Naive thymus-derived CD8-positive, alpha-beta T cell (primary cell): ENCODE data around the gene PAPPA. TPM values are rescaled to one million over a fixed set of nuclear protein-coding genes. Genes with fewer than 3 reads are reported as not detected.

Experiments used
- ATAC-seq, 2 donors: fragments of 150-1000 bp; cut with Tn5 transposase in 1 of 2; sonication (Bioruptor Pico), chemical (Tn5 transposase) in 1 of 2; 1 replicate in 1 of 2; 2 replicates in 1 of 2; pipeline ENCODE4 v1.10.0; 2021; ENCODE audit warnings: mild to moderate bottlenecking in 2 of 2, moderate library complexity in 2 of 2
- POLR2A ChIA-PET: fragments of 350-600 bp; sonication (Branson Sonifier 250); formaldehyde crosslinking; loops from one replicate; lab custom pipeline; 2021; ENCODE audit warnings: antibody characterized with exemption; lab: Charles Lee
- DNase-seq, 10 donors: peaks; one replicate each; pipeline versions ENCODE4 v3.0.0 to v3.0.0-alpha.2; 2020 to 2022
- H3K27ac Mint-ChIP-seq, 10 donors: one replicate each; pipeline ENCODE4 v1.8.0; 2020 to 2022; ENCODE audit warnings: mild to moderate bottlenecking in 10 of 10, mixed read lengths in 10 of 10, moderate library complexity in 4 of 10, inconsistent platforms in 1 of 10
- H3K27me3 Mint-ChIP-seq, 5 donors: one replicate each; pipeline ENCODE4 v1.8.0; 2021 to 2022; ENCODE audit warnings: mixed read lengths in 5 of 5
- H3K36me3 Mint-ChIP-seq, 3 donors: one replicate each; pipeline ENCODE4 v1.8.0; 2020 to 2022; ENCODE audit warnings: mixed read lengths in 3 of 3, mild to moderate bottlenecking in 2 of 3, inconsistent platforms in 1 of 3
- H3K4me1 Mint-ChIP-seq, 4 donors: one replicate each; pipeline ENCODE4 v1.8.0; 2021 to 2022; ENCODE audit warnings: mixed read lengths in 4 of 4
- H3K4me3 Mint-ChIP-seq, 10 donors: one replicate each; pipeline ENCODE4 v1.8.0; 2020 to 2022; ENCODE audit warnings: mild to moderate bottlenecking in 10 of 10, mixed read lengths in 10 of 10, moderate library complexity in 6 of 10, inconsistent platforms in 1 of 10
- H3K9me3 Mint-ChIP-seq, 9 donors: one replicate each; pipeline ENCODE4 v1.8.0; 2020 to 2022; ENCODE audit warnings: mixed read lengths in 9 of 9, mild to moderate bottlenecking in 3 of 9, inconsistent platforms in 1 of 9, moderate library complexity in 1 of 9
- polyA plus RNA-seq, 3 donors: library from polyadenylated mRNA; unstranded; fragments of 300-500 nt; fragmentation: Illumina TruSeq; gene quantifications; one replicate each; pipeline ENCODE4 v1.2.3, GENCODE V29; 2021
- total RNA-seq, 8 experiments: library from RNA in 2 of 8; stranded (reverse) in 2 of 8; gene quantifications; one replicate each; pipeline ENCODE4 v1.2.3 and lab custom pipeline; 2021 to 2026

The PAPPA gene
- total and polyA plus RNA-seq, 5 experiments from 2014 or later: 0.09 TPM; not detected in 4

DNA sequence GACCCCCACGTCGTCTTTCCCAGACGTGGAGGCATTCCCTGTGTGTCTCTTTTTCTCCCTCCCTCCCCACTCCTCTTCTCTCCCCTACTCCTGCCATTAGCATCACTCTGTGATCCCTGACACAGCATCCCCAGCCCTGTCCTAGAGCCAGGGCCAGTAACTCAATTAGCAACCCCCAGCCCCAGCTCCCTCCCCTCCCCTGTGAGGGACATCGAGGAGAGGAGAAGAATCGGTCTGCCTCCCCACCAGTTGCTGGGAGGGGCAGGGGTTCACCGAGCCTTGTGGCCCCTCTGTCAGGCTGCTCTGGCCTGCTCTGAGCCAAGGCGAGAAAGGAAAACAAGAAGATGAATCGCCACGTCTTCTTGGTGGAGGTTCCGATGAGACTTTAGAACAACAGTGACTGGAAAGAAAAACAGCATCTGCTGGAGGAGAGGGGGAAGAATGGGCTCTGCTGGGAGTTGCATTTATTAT, 123.1 kb downstream of the PAPPA start:
- POLR2A ChIA-PET: no interaction called here

GRCh38 chr9:116278326-116278725, 124.7 kb downstream of the PAPPA start:
- H3K27me3 Mint-ChIP-seq: peaks cover 7 to 39% (median 12%) of the 10 kb centered on the region in 5 donors
- POLR2A ChIA-PET: no interaction called here
- peaks cover 0 to 2% (median 0%) of the 10 kb centered on the region in 9 donors for H3K9me3 Mint-ChIP-seq
- ATAC-seq (no peak), DNase-seq (no peak)
- no peaks in the 10 kb centered on the region for H3K36me3 Mint-ChIP-seq
- no peaks in the 10 kb centered on the region for H3K4me1 Mint-ChIP-seq
- H3K27ac Mint-ChIP-seq: no peak overlapping the region
- H3K4me3 Mint-ChIP-seq: no peak overlapping the region

More for the DNA sequence above, 123.1 kb downstream of the PAPPA start:
- Mint-ChIP-seq H3K9me3 (peaks cover 0 to 3% (median 0%) of the 10 kb centered on the region in 9 donors), H3K27ac (no peak overlapping the region), H3K36me3 (no peaks in the 10 kb centered on the region), H3K4me3 (no peak overlapping the region), H3K4me1 (no peaks in the 10 kb centered on the region), H3K27me3 (peaks cover 7 to 39% (median 16%) of the 10 kb centered on the region in 5 donors)
- no peak for DNase-seq
- no peak for ATAC-seq

DNA sequence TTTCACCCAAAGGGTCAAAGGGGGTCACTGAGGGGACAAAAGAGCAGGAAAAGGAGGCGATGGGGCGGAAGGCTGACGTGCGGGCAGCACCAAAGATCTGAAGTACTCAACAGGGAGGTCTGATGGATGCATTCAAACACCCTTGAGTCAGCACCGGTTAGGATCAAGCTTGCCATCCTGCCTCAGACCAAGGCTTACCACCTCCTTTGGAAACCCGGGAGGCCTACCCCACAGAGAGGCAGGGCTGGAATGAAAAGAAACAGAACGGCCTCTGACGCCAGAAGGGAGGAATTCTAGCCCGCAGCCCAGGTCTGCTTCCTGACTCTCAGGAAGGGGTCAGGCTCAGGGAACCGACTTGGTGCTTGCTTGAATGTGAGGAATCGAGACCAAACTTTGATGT, 125.6 kb downstream of the PAPPA start:
- Mint-ChIP-seq H3K4me3 (no peak overlapping the region), H3K27ac (no peak overlapping the region), H3K27me3 (peaks cover 7 to 39% (median 12%) of the 10 kb centered on the region in 5 donors), H3K36me3 (no peaks in the 10 kb centered on the region), H3K9me3 (peaks cover 0 to 2% (median 0%) of the 10 kb centered on the region in 9 donors), H3K4me1 (no peaks in the 10 kb centered on the region)
- DNase-seq: no peak
- POLR2A ChIA-PET: no interaction called here
- ATAC-seq: no peak

DNA sequence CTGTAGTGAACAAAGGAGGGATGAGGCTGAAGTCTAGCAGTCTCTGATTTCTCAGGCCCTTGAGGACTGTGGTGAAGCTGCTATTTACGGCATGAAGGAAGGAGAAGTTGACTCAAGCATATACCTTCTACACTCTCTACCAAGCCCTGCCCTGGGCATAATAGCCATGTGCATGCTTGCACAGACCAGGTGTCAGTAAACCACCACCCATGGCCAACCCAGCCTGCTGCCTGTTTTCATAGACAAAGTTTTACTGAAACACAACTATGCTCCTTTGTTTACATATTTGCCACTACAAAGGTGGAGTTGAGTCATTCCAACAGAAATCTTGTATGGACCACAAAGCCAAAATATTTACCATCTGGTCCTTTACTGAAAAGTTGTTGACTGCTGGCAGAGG, 126.9 kb downstream of the PAPPA start:
- POLR2A ChIA-PET: no interaction called here
- no peaks in the 10 kb centered on the region for H3K36me3 Mint-ChIP-seq
- no peak overlapping the region for H3K4me3 Mint-ChIP-seq
- DNase-seq (no peak), ATAC-seq (no peak)
- no peak overlapping the region for H3K27ac Mint-ChIP-seq
- H3K4me1 Mint-ChIP-seq: no peaks in the 10 kb centered on the region
- H3K9me3 Mint-ChIP-seq: peaks cover 0 to 5% (median 0%) of the 10 kb centered on the region in 9 donors
- H3K27me3 Mint-ChIP-seq: peaks cover 7 to 33% (median 13%) of the 10 kb centered on the region in 5 donors

GRCh38 chr9:116282597-116282996, 129.0 kb downstream of the PAPPA start:
- peaks cover 0 to 5% (median 0%) of the 10 kb centered on the region in 9 donors for H3K9me3 Mint-ChIP-seq
- H3K27me3 Mint-ChIP-seq: peaks cover 7 to 24% (median 12%) of the 10 kb centered on the region in 5 donors
- no peak overlapping the region for H3K27ac Mint-ChIP-seq
- no peaks in the 10 kb centered on the region for H3K4me1 Mint-ChIP-seq
- no peaks in the 10 kb centered on the region for H3K36me3 Mint-ChIP-seq
- POLR2A ChIA-PET: no interaction called here
- DNase-seq (no peak), ATAC-seq (no peak)
- H3K4me3 Mint-ChIP-seq: no peak overlapping the region

- DNase-seq: no peak
- ATAC-seq: no peak
- no peak overlapping the region for H3K4me3 Mint-ChIP-seq
- H3K36me3 Mint-ChIP-seq: no peaks in the 10 kb centered on the region
- peaks cover 7 to 14% (median 10%) of the 10 kb centered on the region in 5 donors for H3K27me3 Mint-ChIP-seq
- POLR2A ChIA-PET: no interaction called here
- no peaks in the 10 kb centered on the region for H3K4me1 Mint-ChIP-seq
- H3K9me3 Mint-ChIP-seq: peaks cover 0 to 5% (median 0%) of the 10 kb centered on the region in 9 donors
- H3K27ac Mint-ChIP-seq: no peak overlapping the region
Measured at GRCh38 chr9:116284518-116284917, 130.9 kb downstream of the PAPPA start.

DNA sequence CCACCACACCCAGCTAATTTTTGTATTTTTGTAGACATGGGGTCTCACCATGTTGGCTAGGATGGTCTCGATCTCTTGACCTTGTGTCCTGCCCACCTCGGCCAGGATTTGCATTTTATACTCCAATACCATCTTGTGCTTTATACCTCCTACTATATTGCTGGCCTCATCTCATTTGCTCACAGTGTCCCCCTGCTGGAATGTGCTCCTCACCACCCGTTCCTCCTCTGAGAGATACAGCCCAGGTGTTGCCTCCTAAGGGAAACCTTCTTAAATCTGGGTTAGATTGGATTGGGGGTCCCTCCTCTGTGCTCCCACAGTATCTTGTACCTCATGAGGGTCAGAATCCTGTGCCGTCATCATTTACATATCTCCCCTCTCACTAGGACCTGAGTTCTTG, 131.7 kb downstream of the PAPPA start:
- DNase-seq: no peak
- POLR2A ChIA-PET: no interaction called here
- Mint-ChIP-seq H3K4me1 (no peaks in the 10 kb centered on the region), H3K36me3 (no peaks in the 10 kb centered on the region), H3K27me3 (peaks cover 5 to 13% (median 9%) of the 10 kb centered on the region in 5 donors), H3K9me3 (peaks cover 0 to 5% (median 0%) of the 10 kb centered on the region in 9 donors), H3K4me3 (no peak overlapping the region), H3K27ac (no peak overlapping the region)
- ATAC-seq: no peak

- Mint-ChIP-seq H3K4me3 (no peak overlapping the region), H3K4me1 (no peaks in the 10 kb centered on the region), H3K27me3 (peaks cover 7 to 19% (median 9%) of the 10 kb centered on the region in 5 donors), H3K9me3 (peaks cover 0 to 5% (median 0%) of the 10 kb centered on the region in 9 donors), H3K27ac (no peak overlapping the region), H3K36me3 (no peaks in the 10 kb centered on the region)
- ATAC-seq: no peak
- DNase-seq: no peak
- POLR2A ChIA-PET: no interaction called here
Measured at GRCh38 chr9:116286297-116286696, 132.7 kb downstream of the PAPPA start.

GRCh38 chr9:116287721-116288120, 134.1 kb downstream of the PAPPA start:
- no peaks in the 10 kb centered on the region for H3K4me1 Mint-ChIP-seq
- DNase-seq (no peak), ATAC-seq (no peak)
- H3K27me3 Mint-ChIP-seq: peaks cover 7 to 19% (median 9%) of the 10 kb centered on the region in 5 donors
- no peak overlapping the region for H3K27ac Mint-ChIP-seq
- POLR2A ChIA-PET: no interaction called here
- H3K36me3 Mint-ChIP-seq: no peaks in the 10 kb centered on the region
- H3K4me3 Mint-ChIP-seq: no peak overlapping the region
- H3K9me3 Mint-ChIP-seq: peaks cover 0 to 5% (median 0%) of the 10 kb centered on the region in 9 donors

GRCh38 chr9:116288658-116289057, 135.1 kb downstream of the PAPPA start:
- DNase-seq (no peak), ATAC-seq (no peak)
- POLR2A ChIA-PET: no interaction called here
- Mint-ChIP-seq H3K27ac (no peak overlapping the region), H3K4me3 (no peak overlapping the region), H3K9me3 (peaks cover 0 to 5% (median 0%) of the 10 kb centered on the region in 9 donors), H3K36me3 (no peaks in the 10 kb centered on the region), H3K27me3 (peaks cover 7 to 19% (median 9%) of the 10 kb centered on the region in 5 donors), H3K4me1 (no peaks in the 10 kb centered on the region)

DNA sequence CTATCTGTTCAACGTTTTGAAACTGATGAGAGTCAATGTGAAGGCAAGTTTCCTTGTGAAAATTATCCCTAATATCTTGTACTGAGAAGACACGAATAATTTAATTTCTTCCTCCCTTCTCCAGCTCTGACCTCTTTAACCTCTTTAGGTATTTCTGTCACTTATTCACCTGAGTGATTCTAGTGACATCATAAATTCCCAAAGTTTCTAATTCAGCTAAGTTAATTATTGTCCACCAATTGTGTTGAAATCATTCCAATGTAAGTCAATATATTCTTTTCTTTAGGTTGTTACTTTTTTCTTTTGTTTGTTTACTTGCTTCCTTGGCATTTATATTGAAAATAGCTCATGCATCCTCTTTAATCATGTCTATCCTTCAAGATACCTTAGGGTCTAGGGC, 143.8 kb downstream of the PAPPA start:
- no peak for DNase-seq
- Mint-ChIP-seq H3K4me1 (no peaks in the 10 kb centered on the region), H3K4me3 (no peak overlapping the region), H3K36me3 (no peaks in the 10 kb centered on the region), H3K27me3 (peaks cover 0 to 14% (median 0%) of the 10 kb centered on the region in 5 donors), H3K9me3 (peaks cover 0 to 5% (median 0%) of the 10 kb centered on the region in 9 donors), H3K27ac (no peak overlapping the region)
- ATAC-seq: no peak
- POLR2A ChIA-PET: no interaction called here

DNA sequence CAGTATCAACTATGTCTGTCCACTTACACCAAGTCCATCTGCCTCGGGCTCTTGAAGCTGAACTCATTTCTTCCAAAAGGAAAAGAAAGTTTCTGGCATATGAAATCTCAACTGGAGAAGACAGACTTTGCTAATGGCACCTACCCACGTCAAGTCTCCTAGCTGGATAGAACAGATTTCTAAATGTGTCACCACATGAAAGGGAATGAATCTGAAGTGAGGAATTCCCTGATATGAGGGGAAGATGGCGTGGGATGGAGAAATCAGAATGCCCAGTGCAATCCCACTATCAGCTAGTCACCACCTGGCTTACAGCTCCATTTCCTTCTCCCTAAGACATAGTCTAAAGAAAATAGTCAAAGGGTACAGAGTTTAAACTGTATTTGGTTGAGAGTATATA, 144.7 kb downstream of the PAPPA start:
- POLR2A ChIA-PET: no interaction called here
- Mint-ChIP-seq H3K27ac (no peak overlapping the region), H3K9me3 (peaks cover 0 to 5% (median 0%) of the 10 kb centered on the region in 9 donors), H3K36me3 (no peaks in the 10 kb centered on the region), H3K4me1 (no peaks in the 10 kb centered on the region), H3K4me3 (no peak overlapping the region), H3K27me3 (peaks cover 0 to 14% (median 0%) of the 10 kb centered on the region in 5 donors)
- ATAC-seq (no peak), DNase-seq (no peak)

GRCh38 chr9:116298878-116299391, 145.3 kb downstream of the PAPPA start:
- no peak overlapping the region for H3K27ac Mint-ChIP-seq
- POLR2A ChIA-PET: no interaction called here
- H3K36me3 Mint-ChIP-seq: no peaks in the 10 kb centered on the region

More at GRCh38 chr9:116298878-116299391, 145.3 kb downstream of the PAPPA start:
- DNase-seq (no peak), ATAC-seq (no peak)
- Mint-ChIP-seq H3K4me1 (no peaks in the 10 kb centered on the region), H3K9me3 (peaks cover 0 to 5% (median 0%) of the 10 kb centered on the region in 9 donors), H3K27me3 (peaks cover 0 to 14% (median 0%) of the 10 kb centered on the region in 5 donors), H3K4me3 (no peak overlapping the region)
